Sigmoid colon (tissue), 7 donors: ENCODE data around the gene FOXN3. TPM values are rescaled to one million over a fixed set of nuclear protein-coding genes. Genes with fewer than 3 reads are reported as not detected.

Experiments used
- DNase-seq: peaks from one replicate; pipeline ENCODE4 v3.0.0-alpha.2; 2019
- H3K27ac ChIP-seq, 4 donors: fragments of 200-600 bp; sonication (generic); one replicate each; pipeline ENCODE4 v1.5.1; 2016 to 2019; ENCODE audit warnings: mild to moderate bottlenecking in 1 of 4
- H3K27me3 ChIP-seq, 3 donors: fragments of 200-600 bp; sonication (generic); one replicate each; pipeline ENCODE4 v1.5.1; 2019; ENCODE audit warnings: mild to moderate bottlenecking in 1 of 3
- H3K36me3 ChIP-seq, 4 donors: fragments of 200-600 bp; sonication (generic); one replicate each; pipeline ENCODE4 v1.5.1; 2016 to 2019
- H3K4me1 ChIP-seq, 4 donors: fragments of 200-600 bp; sonication (generic); one replicate each; pipeline ENCODE4 v1.5.1; 2017 to 2019
- H3K4me3 ChIP-seq, 4 donors: fragments of 200-600 bp; sonication (generic); one replicate each; pipeline ENCODE4 v1.5.1; 2017 to 2019; ENCODE audit warnings: mild to moderate bottlenecking in 2 of 4, moderate library complexity in 1 of 4
- H3K9me3 ChIP-seq, 4 donors: fragments of 200-600 bp in 3 of 4; sonication (generic) in 3 of 4; one replicate each; pipeline versions ENCODE4 v1.5.1 to v1.6.1; 2013 to 2019
- EP300 ChIP-seq, 4 donors: sonication (generic); formaldehyde crosslinking; IDR thresholded peaks; one replicate each; pipeline ENCODE4 v1.6.1; 2017; ENCODE audit warnings: antibody characterized with exemption in 4 of 4
- POLR2A ChIP-seq, 2 donors: fragments of 450-650 bp; IDR thresholded peaks; one replicate each; pipeline ENCODE4 v1.6.1; 2016; ENCODE audit warnings: antibody characterized with exemption in 2 of 2, mild to moderate bottlenecking in 2 of 2, moderate library complexity in 2 of 2
- POLR2AphosphoS5 ChIP-seq, 4 donors: sonication (generic); formaldehyde crosslinking; IDR thresholded peaks; one replicate each; pipeline ENCODE4 v1.6.1; 2017; ENCODE audit warnings: antibody characterized with exemption in 4 of 4
- WGBS, 2 donors: extraction: QIAGEN DNeasy Blood & Tissue Kit; methylation state at CpG; one replicate each; pipeline ENCODE4 v1.1.7; 2013; 5-methylcytosine and 5-hydroxymethylcytosine counted together
- intact Hi-C: fragments of 100-400 bp; cut with DNase I; formaldehyde crosslinking; loops from one replicate; pipeline ENCODE4 v1.15.1; 2023
- polyA plus RNA-seq, 3 donors: library from polyadenylated mRNA; stranded (reverse); fragments of 200-250 nt; gene quantifications; one replicate each; pipeline ENCODE4 v1.2.3, GENCODE V29; 2013
- total RNA-seq, 4 donors: library from RNA; depleted of rRNA; stranded (reverse); fragments of >200 nt; gene quantifications; one replicate each; pipeline ENCODE4 v1.1.0, GENCODE V29; 2016
- TF ChIP-seq, protein P1 (sequence below), 4 experiments: fragments of 450-650 bp in 3 of 4; fragments of 200-600 bp in 1 of 4; IDR thresholded peaks; one replicate each; pipeline ENCODE4 v1.5.1; 2016 to 2019; ENCODE audit warnings: antibody characterized with exemption in 4 of 4, mild to moderate bottlenecking in 3 of 4, moderate library complexity in 2 of 4
- donor health status: healthy with polysubstance abuse.
- donor health status: Bipolar disorder and iron deficiency.
- donor health status: healthy.

FOXN3 gene
- total and polyA plus RNA-seq, 7 donors = 24.6 to 146 (median 104) TPM

DNA sequence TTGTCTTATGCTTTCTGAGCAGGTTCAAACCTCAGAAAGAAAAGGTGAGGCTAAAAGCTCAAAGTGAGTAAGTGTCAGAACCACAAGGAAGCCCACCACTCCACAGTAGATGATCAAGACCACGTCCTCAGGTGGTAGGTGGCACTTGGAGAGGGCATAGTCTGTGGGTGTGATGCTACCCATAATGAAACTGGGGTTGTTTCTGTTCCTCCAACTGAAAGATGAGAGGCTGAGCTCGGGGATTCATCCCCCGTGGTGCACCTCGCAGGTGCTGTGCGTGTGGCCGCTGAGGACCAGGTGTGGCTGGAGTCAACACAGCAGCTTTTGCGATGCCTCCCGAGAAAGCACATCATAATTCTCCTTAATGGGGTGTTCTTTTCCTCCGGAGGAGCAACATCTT is 306.9 kb downstream of the FOXN3 start:
- H3K4me1 ChIP-seq = no peaks in the 10 kb centered on the region
- H3K36me3 ChIP-seq = no peaks in the 10 kb centered on the region
- H3K9me3 ChIP-seq = no peaks in the 10 kb centered on the region
- TF ChIP-seq EP300 (IDR thresholded peaks at IDR 0.05) = no peak
- TF ChIP-seq, protein P1, sequence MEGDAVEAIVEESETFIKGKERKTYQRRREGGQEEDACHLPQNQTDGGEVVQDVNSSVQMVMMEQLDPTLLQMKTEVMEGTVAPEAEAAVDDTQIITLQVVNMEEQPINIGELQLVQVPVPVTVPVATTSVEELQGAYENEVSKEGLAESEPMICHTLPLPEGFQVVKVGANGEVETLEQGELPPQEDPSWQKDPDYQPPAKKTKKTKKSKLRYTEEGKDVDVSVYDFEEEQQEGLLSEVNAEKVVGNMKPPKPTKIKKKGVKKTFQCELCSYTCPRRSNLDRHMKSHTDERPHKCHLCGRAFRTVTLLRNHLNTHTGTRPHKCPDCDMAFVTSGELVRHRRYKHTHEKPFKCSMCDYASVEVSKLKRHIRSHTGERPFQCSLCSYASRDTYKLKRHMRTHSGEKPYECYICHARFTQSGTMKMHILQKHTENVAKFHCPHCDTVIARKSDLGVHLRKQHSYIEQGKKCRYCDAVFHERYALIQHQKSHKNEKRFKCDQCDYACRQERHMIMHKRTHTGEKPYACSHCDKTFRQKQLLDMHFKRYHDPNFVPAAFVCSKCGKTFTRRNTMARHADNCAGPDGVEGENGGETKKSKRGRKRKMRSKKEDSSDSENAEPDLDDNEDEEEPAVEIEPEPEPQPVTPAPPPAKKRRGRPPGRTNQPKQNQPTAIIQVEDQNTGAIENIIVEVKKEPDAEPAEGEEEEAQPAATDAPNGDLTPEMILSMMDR (IDR thresholded peaks at IDR 0.05) = no peak
- TF ChIP-seq POLR2A (IDR thresholded peaks at IDR 0.05) = no peak
- no peak for TF ChIP-seq POLR2AphosphoS5 (IDR thresholded peaks at IDR 0.05)
- H3K4me3 ChIP-seq = no peak overlapping the region
- intact Hi-C loops = no loop called here
- DNase-seq = no peak
- no peak overlapping the region for H3K27ac ChIP-seq
- H3K27me3 ChIP-seq = no peaks in the 10 kb centered on the region
- 84 to 85% methylated on average over 9 of the region's 9 CpGs for WGBS, 2 donors

DNA sequence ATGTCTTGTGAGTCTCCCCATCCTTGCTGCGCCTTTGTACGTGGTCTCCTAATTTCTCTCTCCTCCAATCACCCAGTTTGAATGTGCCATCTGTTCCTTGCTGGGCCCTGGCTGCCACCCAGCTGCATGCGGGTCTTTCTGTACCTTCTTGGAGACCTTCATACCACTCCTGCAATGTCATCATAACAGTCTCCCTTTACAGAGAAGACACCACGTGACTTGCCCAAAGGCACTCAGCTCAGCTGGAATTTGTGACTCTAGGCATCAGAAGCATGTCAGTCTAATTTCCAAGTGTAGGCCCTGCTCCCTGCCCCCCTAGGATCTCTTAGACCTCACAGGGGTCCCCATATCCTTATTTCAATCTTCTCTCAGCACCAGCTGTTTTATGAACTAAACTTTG is 308.4 kb downstream of the FOXN3 start:
- Histone ChIP-seq H3K27me3 (no peaks in the 10 kb centered on the region), H3K27ac (no peak overlapping the region), H3K4me3 (no peak overlapping the region), H3K9me3 (no peaks in the 10 kb centered on the region), H3K36me3 (no peaks in the 10 kb centered on the region), H3K4me1 (no peaks in the 10 kb centered on the region)
- intact Hi-C loops = no loop called here
- WGBS, 2 donors = 94 to 95% methylated on average over 4 of the region's 4 CpGs
- no peak for DNase-seq
- TF ChIP-seq, protein P1 (IDR thresholded peaks at IDR 0.05) = no peak

DNA sequence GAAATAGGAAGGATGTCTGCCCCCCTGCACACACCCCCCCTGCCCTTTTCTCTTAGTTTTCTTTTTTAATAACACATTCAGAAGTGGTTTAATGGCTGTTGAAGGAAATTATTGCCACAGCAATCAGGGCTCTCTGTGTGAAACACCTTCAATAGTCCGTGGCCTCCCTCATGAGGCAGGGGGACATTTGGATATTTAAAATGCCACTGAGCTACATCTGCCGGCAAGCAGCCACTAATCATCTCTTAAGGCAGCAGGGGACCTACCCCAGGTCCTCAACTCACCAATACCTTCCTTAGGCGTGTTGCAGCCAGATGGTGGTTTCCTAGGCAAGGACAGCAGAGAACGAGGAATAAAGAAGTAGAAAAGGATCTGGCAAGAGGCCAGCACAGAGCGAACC is 309.4 kb downstream of the FOXN3 start:
- Histone ChIP-seq H3K36me3 (no peaks in the 10 kb centered on the region), H3K9me3 (no peaks in the 10 kb centered on the region), H3K27ac (no peak overlapping the region), H3K4me1 (no peaks in the 10 kb centered on the region), H3K27me3 (no peaks in the 10 kb centered on the region), H3K4me3 (no peak overlapping the region)
- 71 to 75% methylated on average over 5 of the region's 5 CpGs for WGBS, 2 donors
- intact Hi-C loops = no loop called here
- TF ChIP-seq EP300 (IDR thresholded peaks at IDR 0.05) = no peak
- no peak for TF ChIP-seq POLR2AphosphoS5 (IDR thresholded peaks at IDR 0.05)
- TF ChIP-seq, protein P1 (IDR thresholded peaks at IDR 0.05) = no peak
- TF ChIP-seq POLR2A (IDR thresholded peaks at IDR 0.05) = no peak
- no peak for DNase-seq
